Mesendoderm (in vitro differentiated cells): ENCODE data around the gene EVI5.

Source experiments
- DNase-seq: peaks from one replicate; pipeline ENCODE4 v3.0.0; 2013
- H2AK5ac ChIP-seq: 2 replicates; pipeline ENCODE4 v1.6.1; 2013; ENCODE audit warnings: low read length, inconsistent platforms
- H2BK120ac ChIP-seq: 2 replicates; pipeline ENCODE4 v1.6.1; 2013; ENCODE audit warnings: low read depth, mild to moderate bottlenecking, low read length, moderate library complexity, mixed read lengths
- H2BK15ac ChIP-seq: replicated peaks from 2 replicates; pipeline ENCODE4 v1.6.1; 2013; ENCODE audit warnings: low read depth, mild to moderate bottlenecking, moderate library complexity
- H2BK5ac ChIP-seq: 2 replicates; pipeline ENCODE4 v1.6.1; 2013; ENCODE audit warnings: low read length, inconsistent platforms
- H3K18ac ChIP-seq: 2 replicates; pipeline ENCODE4 v1.6.1; 2013; ENCODE audit warnings: mild to moderate bottlenecking, low read length, mixed read lengths
- H3K23ac ChIP-seq: one replicate; pipeline ENCODE4 v1.6.1; 2013; ENCODE audit warnings: low read length
- H3K27ac ChIP-seq: 2 replicates; pipeline ENCODE4 v1.5.1; 2013; ENCODE audit warnings: low read depth, mild to moderate bottlenecking, inconsistent platforms, low read length, moderate library complexity
- H3K27me3 ChIP-seq: 2 replicates; pipeline ENCODE4 v1.6.1; 2013; ENCODE audit warnings: low read length, control low read depth, mild to moderate bottlenecking, inconsistent platforms; ENCODE audit not compliant: insufficient read depth, poor library complexity
- H3K36me3 ChIP-seq: 2 replicates; pipeline ENCODE4 v1.6.1; 2013; ENCODE audit warnings: low read length, inconsistent platforms; ENCODE audit not compliant: control insufficient read depth, insufficient read depth
- H3K4ac ChIP-seq: one replicate; pipeline ENCODE4 v1.6.1; 2013; ENCODE audit warnings: low read depth, mild to moderate bottlenecking, low read length, moderate library complexity
- H3K4me1 ChIP-seq: 2 replicates; pipeline ENCODE4 v1.6.1; 2013; ENCODE audit warnings: low read depth, low read length, inconsistent platforms; ENCODE audit not compliant: control insufficient read depth
- H3K4me2 ChIP-seq: 2 replicates; pipeline ENCODE4 v1.6.1; 2013; ENCODE audit warnings: low read length
- H3K4me3 ChIP-seq: 2 replicates; pipeline ENCODE4 v1.5.1; 2013; ENCODE audit warnings: mild to moderate bottlenecking, low read length
- H3K56ac ChIP-seq: one replicate; pipeline ENCODE4 v1.6.1; 2013; ENCODE audit warnings: low read length
- H3K79me1 ChIP-seq: 2 replicates; pipeline ENCODE4 v1.6.1; 2013; ENCODE audit warnings: low read length, inconsistent platforms
- H3K79me2 ChIP-seq: 2 replicates; pipeline ENCODE4 v1.6.1; 2013; ENCODE audit warnings: mild to moderate bottlenecking, low read length; ENCODE audit not compliant: control insufficient read depth, insufficient read depth
- H3K9ac ChIP-seq: 2 replicates; pipeline ENCODE4 v1.6.1; 2013; ENCODE audit warnings: low read length, inconsistent platforms
- H4K5ac ChIP-seq: one replicate; pipeline ENCODE4 v1.6.1; 2013; ENCODE audit warnings: low read length
- H4K8ac ChIP-seq: one replicate; pipeline ENCODE4 v1.6.1; 2013; ENCODE audit warnings: low read depth, mild to moderate bottlenecking, control low read depth, low read length, moderate library complexity
- WGBS: extraction: QIAGEN DNeasy Blood & Tissue Kit; methylation state at CpG from one replicate; pipeline ENCODE4 v1.1.7; 2013; ENCODE audit warnings: low lambda C conversion rate, missing lambda C conversion rate; ENCODE audit not compliant: insufficient coverage; ENCODE audit errors: extremely low coverage; 5-methylcytosine and 5-hydroxymethylcytosine counted together

EVI5 gene

GRCh38 chr1:92483610-92484471 is 301.1 kb downstream of the EVI5 start:
- no peak overlapping the region for H3K27ac ChIP-seq
- no peaks in the 10 kb centered on the region for H3K79me2 ChIP-seq
- no peaks in the 10 kb centered on the region for H3K79me1 ChIP-seq
- no peaks in the 10 kb centered on the region for H3K36me3 ChIP-seq
- H3K4me1 ChIP-seq, result peaks cover 5% of the 10 kb centered on the region
- no peak overlapping the region for H2AK5ac ChIP-seq
- peaks cover 84% of the 10 kb centered on the region for H3K27me3 ChIP-seq
- no peak overlapping the region for H3K18ac ChIP-seq
- WGBS, result no CpG with 5 or more reads among the region's 56 CpGs
- peak; percentile 40 for DNase-seq
- peak overlapping the region; percentile 6 for H3K23ac ChIP-seq
- H2BK120ac ChIP-seq, result no peak overlapping the region
- H3K4me2 ChIP-seq, result peak overlapping the region; percentile 74
- no peak overlapping the region for H2BK5ac ChIP-seq
- H4K5ac ChIP-seq, result no peak overlapping the region
- H3K4ac ChIP-seq, result no peak overlapping the region
- peak overlapping the region; percentile 25 for H3K56ac ChIP-seq
- peak overlapping the region; percentile 32 for H3K9ac ChIP-seq
- H3K4me3 ChIP-seq, result no peak overlapping the region
- H4K8ac ChIP-seq, result no peak overlapping the region
- H2BK15ac ChIP-seq, result no peak overlapping the region

- Histone ChIP-seq H3K18ac (no peak overlapping the region), H2BK15ac (no peak overlapping the region), H3K4me2 (peak overlapping the region; percentile 74), H3K23ac (peak overlapping the region; percentile 6), H3K36me3 (no peaks in the 10 kb centered on the region), H3K79me1 (no peaks in the 10 kb centered on the region), H3K27me3 (peaks cover 85% of the 10 kb centered on the region), H3K4me3 (no peak overlapping the region), H2AK5ac (no peak overlapping the region), H3K9ac (no peak overlapping the region), H4K5ac (no peak overlapping the region), H3K79me2 (no peaks in the 10 kb centered on the region), H2BK5ac (no peak overlapping the region), H3K4me1 (peaks cover 5% of the 10 kb centered on the region), H4K8ac (no peak overlapping the region), H2BK120ac (no peak overlapping the region), H3K4ac (no peak overlapping the region), H3K27ac (no peak overlapping the region), H3K56ac (no peak overlapping the region)
- peak; percentile 59 for DNase-seq
- WGBS, result no CpG with 5 or more reads among the region's 62 CpGs
Measured at GRCh38 chr1:92482665-92483609, 302.0 kb downstream of the EVI5 start.

GRCh38 chr1:92481971-92482664 is 302.8 kb downstream of the EVI5 start:
- Histone ChIP-seq H3K36me3 (no peaks in the 10 kb centered on the region), H3K79me1 (no peaks in the 10 kb centered on the region), H2AK5ac (no peak overlapping the region), H4K5ac (no peak overlapping the region), H3K4me2 (peak overlapping the region; percentile 48), H2BK15ac (no peak overlapping the region), H3K56ac (no peak overlapping the region), H2BK5ac (no peak overlapping the region), H3K18ac (no peak overlapping the region), H3K9ac (no peak overlapping the region), H4K8ac (no peak overlapping the region), H3K4me3 (no peak overlapping the region), H3K23ac (peak overlapping the region; percentile 3), H3K27me3 (peaks cover 82% of the 10 kb centered on the region), H3K4me1 (peaks cover 5% of the 10 kb centered on the region), H3K79me2 (no peaks in the 10 kb centered on the region), H3K27ac (no peak overlapping the region), H2BK120ac (no peak overlapping the region), H3K4ac (no peak overlapping the region)
- WGBS, result no CpG with 5 or more reads among the region's 39 CpGs
- DNase-seq, result peak; percentile 28

GRCh38 chr1:92481599-92481925 is 303.3 kb downstream of the EVI5 start:
- no peak overlapping the region for H3K4me2 ChIP-seq

GRCh38 chr1:92480813-92481598 is 303.9 kb downstream of the EVI5 start:
- no CpG with 5 or more reads among the region's 65 CpGs for WGBS
- no peak overlapping the region for H2AK5ac ChIP-seq
- H3K27ac ChIP-seq, result no peak overlapping the region
- no peak overlapping the region for H4K8ac ChIP-seq
- H3K4ac ChIP-seq, result no peak overlapping the region
- no peak overlapping the region for H2BK15ac ChIP-seq
- H3K4me1 ChIP-seq, result peaks cover 5% of the 10 kb centered on the region
- H3K4me3 ChIP-seq, result no peak overlapping the region
- H3K79me2 ChIP-seq, result no peaks in the 10 kb centered on the region
- no peak overlapping the region for H3K18ac ChIP-seq
- DNase-seq, result peak; percentile 37
- H3K23ac ChIP-seq, result peak overlapping the region; percentile 94
- H3K56ac ChIP-seq, result peak overlapping the region; percentile 34
- H3K4me2 ChIP-seq, result peak overlapping the region; percentile 50
- H2BK120ac ChIP-seq, result no peak overlapping the region
- H3K36me3 ChIP-seq, result no peaks in the 10 kb centered on the region
- H3K9ac ChIP-seq, result no peak overlapping the region
- H3K27me3 ChIP-seq, result peaks cover 75% of the 10 kb centered on the region
- no peaks in the 10 kb centered on the region for H3K79me1 ChIP-seq
- no peak overlapping the region for H2BK5ac ChIP-seq
- no peak overlapping the region for H4K5ac ChIP-seq

More at GRCh38 chr1:92481599-92481925, 303.3 kb downstream of the EVI5 start:
- H2BK15ac ChIP-seq, result no peak overlapping the region
- peaks cover 79% of the 10 kb centered on the region for H3K27me3 ChIP-seq
- H3K4me1 ChIP-seq, result peaks cover 5% of the 10 kb centered on the region
- H3K56ac ChIP-seq, result no peak overlapping the region
- H3K79me2 ChIP-seq, result no peaks in the 10 kb centered on the region
- H3K4me3 ChIP-seq, result no peak overlapping the region
- H3K36me3 ChIP-seq, result no peaks in the 10 kb centered on the region
- H4K8ac ChIP-seq, result no peak overlapping the region
- no peak overlapping the region for H3K18ac ChIP-seq
- H4K5ac ChIP-seq, result no peak overlapping the region
- no peaks in the 10 kb centered on the region for H3K79me1 ChIP-seq
- H2AK5ac ChIP-seq, result no peak overlapping the region
- no peak overlapping the region for H3K9ac ChIP-seq
- no CpG with 5 or more reads among the region's 12 CpGs for WGBS
- DNase-seq, result no peak
- no peak overlapping the region for H3K4ac ChIP-seq
- H2BK5ac ChIP-seq, result no peak overlapping the region
- H3K23ac ChIP-seq, result no peak overlapping the region
- H2BK120ac ChIP-seq, result no peak overlapping the region
- H3K27ac ChIP-seq, result no peak overlapping the region
